HCT116 (cell line): ENCODE results near the gene ZNG1A. TPM values are rescaled to one million over a fixed set of nuclear protein-coding genes. Genes with fewer than 3 reads are reported as not detected.

ENCODE experiments used
- ATAC-seq: fragments of 200-7000 bp; cut with Tn5 transposase; 2 replicates; pipeline ENCODE4 v1.9.1; 2020; ENCODE audit warnings: mild to moderate bottlenecking, moderate library complexity
- BruUV-seq: library from RNA; stranded (reverse); fragments of 400-500 nt; replicated peaks from 2 replicates; lab custom pipeline; 2021; lab: Mats Ljungman, UMichigan
- CTCF ChIA-PET: fragments of 300-600 bp; sonication (Branson Sonifier 250); formaldehyde crosslinking; loops from one replicate; lab custom pipeline; 2021; ENCODE audit warnings: antibody characterized with exemption; lab: Charles Lee
- POLR2A ChIA-PET: fragments of 300-600, 350-600 bp; sonication (Branson Sonifier 250); formaldehyde crosslinking; loops from one replicate; lab custom pipeline; 2021; ENCODE audit warnings: antibody characterized with exemption; lab: Charles Lee
- RAD21 ChIA-PET, 2 experiments: fragments of 300-600 bp; sonication (Branson Sonifier 250); formaldehyde crosslinking; loops; one replicate each; lab custom pipeline; 2023; ENCODE audit warnings: low total read pairs in 2 of 2; ENCODE audit not compliant: uncharacterized antibody in 2 of 2, unreplicated experiment in 2 of 2, low non-redundant PET in 1 of 2; lab: Charles Lee
- DNase-seq: peaks from one replicate; pipeline ENCODE4 v3.0.0-alpha.2; 2010; ENCODE audit warnings: low read depth, low spot score
- H2AFZ ChIP-seq: fragments of 200-600 bp; shearing (Covaris generic), sonication (generic); 2 replicates; pipeline ENCODE4 v1.6.1; 2017; ENCODE audit warnings: low read depth, mixed run types, mixed read lengths, antibody characterized with exemption, low read length; ENCODE audit not compliant: poor library complexity, severe bottlenecking
- H3K27ac ChIP-seq: 2 replicates; pipeline ENCODE4 v1.5.1; 2012; ENCODE audit warnings: low read depth, low read length
- H3K27me3 ChIP-seq: fragments of 200-600 bp; sonication (generic); 2 replicates; pipeline ENCODE4 v1.6.1; 2016; ENCODE audit warnings: mixed run types, low read length, mixed read lengths; ENCODE audit not compliant: insufficient read depth
- H3K36me3 ChIP-seq, 2 experiments: fragments of 200-500 bp in 1 of 2; fragments of 200-600 bp in 1 of 2; sonication (Bioruptor generic) in 1 of 2; sonication (generic) in 1 of 2; 2 replicates each; pipeline versions ENCODE4 v1.5.1 to v1.6.1; 2014 to 2016; ENCODE audit warnings: low read length in 2 of 2, inconsistent platforms in 1 of 2, mixed read lengths in 1 of 2, mixed run types in 1 of 2; ENCODE audit not compliant: insufficient read depth in 2 of 2, control insufficient read depth in 1 of 2
- H3K4me1 ChIP-seq, 2 experiments: fragments of 200-600 bp in 1 of 2; sonication (generic) in 1 of 2; 2 replicates each; pipeline versions ENCODE4 v1.5.1 to v1.6.1; 2012 to 2017; ENCODE audit warnings: low read length in 2 of 2, inconsistent platforms in 1 of 2, mild to moderate bottlenecking in 1 of 2, mixed read lengths in 1 of 2, mixed run types in 1 of 2, moderate library complexity in 1 of 2; ENCODE audit not compliant: insufficient read depth in 2 of 2, control insufficient read depth in 1 of 2
- H3K4me2 ChIP-seq: fragments of 200-600 bp; sonication (generic); 2 replicates; pipeline ENCODE4 v1.6.1; 2017; ENCODE audit warnings: mixed run types, low read length, mixed read lengths
- H3K4me3 ChIP-seq, 2 experiments: fragments of 200-600 bp in 1 of 2; sonication (generic) in 1 of 2; replicated peaks in 1 of 2; 2 replicates each; pipeline ENCODE4 v1.5.1; 2011 to 2016; ENCODE audit warnings: low read length in 2 of 2, control low read depth in 1 of 2, low read depth in 1 of 2, mild to moderate bottlenecking in 1 of 2, mixed read lengths in 1 of 2, mixed run types in 1 of 2
- H3K79me2 ChIP-seq: fragments of 200-600 bp; sonication (generic); 2 replicates; pipeline ENCODE4 v1.6.1; 2017; ENCODE audit warnings: mild to moderate bottlenecking, mixed run types, low read length, moderate library complexity, mixed read lengths; ENCODE audit not compliant: insufficient read depth
- H3K9ac ChIP-seq: fragments of 200-600 bp; sonication (generic); 2 replicates; pipeline ENCODE4 v1.6.1; 2016; ENCODE audit warnings: low read length, mixed read lengths
- H3K9me2 ChIP-seq: fragments of 200-600 bp; sonication (generic), shearing (Covaris generic); 2 replicates; pipeline ENCODE4 v1.6.1; 2017; ENCODE audit warnings: mixed run types, mild to moderate bottlenecking, moderate library complexity; ENCODE audit not compliant: insufficient read depth
- H3K9me3 ChIP-seq, 2 experiments: fragments of 200-500 bp in 1 of 2; fragments of 200-600 bp in 1 of 2; sonication (Bioruptor generic) in 1 of 2; sonication (generic) in 1 of 2; 2 replicates each; pipeline ENCODE4 v1.6.1; 2014 to 2017; ENCODE audit warnings: low read length in 2 of 2, mixed read lengths in 2 of 2, inconsistent platforms in 1 of 2, low read depth in 1 of 2, mild to moderate bottlenecking in 1 of 2, mixed run types in 1 of 2, moderate library complexity in 1 of 2; ENCODE audit not compliant: control insufficient read depth in 1 of 2, insufficient read depth in 1 of 2
- H4K20me1 ChIP-seq: fragments of 200-600 bp; sonication (generic), shearing (Covaris generic); 2 replicates; pipeline ENCODE4 v1.6.1; 2017; ENCODE audit warnings: mixed run types, mild to moderate bottlenecking, moderate library complexity; ENCODE audit not compliant: insufficient read depth
- ATF3 ChIP-seq: IDR thresholded peaks from 2 replicates; pipeline ENCODE4 v1.6.1; 2012
- CBX3 ChIP-seq: IDR thresholded peaks from 2 replicates; pipeline ENCODE4 v1.6.1; 2012; ENCODE audit warnings: low read depth
- CEBPB ChIP-seq: IDR thresholded peaks from 2 replicates; pipeline ENCODE4 v1.6.1; 2012; ENCODE audit warnings: low read depth
- CTCF ChIP-seq, 3 experiments: fragments of 200-600 bp in 1 of 3; sonication (generic) in 1 of 3; IDR thresholded peaks in 2 of 3; conservative IDR thresholded peaks in 1 of 3; 2 replicates each; pipeline ENCODE4 v1.5.1; 2012 to 2017; ENCODE audit warnings: low read depth in 2 of 3, low read length in 2 of 3, antibody characterized with exemption in 1 of 3, borderline replicate concordance in 1 of 3, control low read depth in 1 of 3, mild to moderate bottlenecking in 1 of 3, mixed read lengths in 1 of 3, mixed run types in 1 of 3, moderate library complexity in 1 of 3; ENCODE audit not compliant: insufficient read depth in 1 of 3
- EGR1 ChIP-seq: IDR thresholded peaks from 2 replicates; pipeline ENCODE4 v1.6.1; 2012; ENCODE audit warnings: low read depth
- ELF1 ChIP-seq: IDR thresholded peaks from 2 replicates; pipeline ENCODE4 v1.6.1; 2012; ENCODE audit warnings: low read depth, borderline replicate concordance
- EZH2 ChIP-seq: fragments of 200-600 bp; sonication (generic); IDR thresholded peaks from 2 replicates; pipeline ENCODE4 v1.6.1; 2017; ENCODE audit warnings: antibody characterized with exemption, mixed run types
- FOSL1 ChIP-seq: IDR thresholded peaks from 2 replicates; pipeline ENCODE4 v1.6.1; 2012; ENCODE audit warnings: low read depth
- JUND ChIP-seq: IDR thresholded peaks from 2 replicates; pipeline ENCODE4 v1.6.1; 2012
- MAX ChIP-seq: IDR thresholded peaks from 2 replicates; pipeline ENCODE4 v1.6.1; 2012
- POLR2A ChIP-seq: IDR thresholded peaks from 2 replicates; pipeline ENCODE4 v1.7.0; 2011; ENCODE audit warnings: borderline replicate concordance; ENCODE audit not compliant: insufficient read depth, insufficient read length; ENCODE audit errors: extremely low read depth
- POLR2AphosphoS5 ChIP-seq: IDR thresholded peaks from 2 replicates; pipeline ENCODE4 v1.6.1; 2011; ENCODE audit warnings: mild to moderate bottlenecking, low read depth, low read length, moderate library complexity
- SIN3A ChIP-seq: IDR thresholded peaks from 2 replicates; pipeline ENCODE4 v1.6.1; 2012; ENCODE audit warnings: low read depth
- SRF ChIP-seq: IDR thresholded peaks from 2 replicates; pipeline ENCODE4 v1.6.1; 2012; ENCODE audit warnings: low read depth
- TCF7L2 ChIP-seq: IDR thresholded peaks from 2 replicates; pipeline ENCODE4 v1.7.0; 2011; ENCODE audit warnings: borderline replicate concordance, inconsistent platforms; ENCODE audit not compliant: insufficient read depth, insufficient read length; ENCODE audit errors: extremely low read depth
- ZBTB33 ChIP-seq: IDR thresholded peaks from 2 replicates; pipeline ENCODE4 v1.6.1; 2011; ENCODE audit warnings: mild to moderate bottlenecking, low read length, moderate library complexity; ENCODE audit not compliant: insufficient replicate concordance; ENCODE audit errors: extremely low read depth
- ZFX ChIP-seq: fragments of 450-650 bp; IDR thresholded peaks from 2 replicates; pipeline ENCODE4 v1.6.1; 2017
- ZNF274 ChIP-seq: fragments of 200-500 bp; sonication (Bioruptor generic); IDR thresholded peaks from 2 replicates; pipeline ENCODE4 v1.6.1; 2014; ENCODE audit warnings: mild to moderate bottlenecking, low read depth, low read length, inconsistent platforms
- intact Hi-C: fragments of 100-400 bp; cut with micrococcal nuclease; formaldehyde crosslinking; loops from 2 replicates; pipeline ENCODE4 v1.10.0; 2022
- total RNA-seq: library from RNA; stranded (reverse); gene quantifications from one replicate; pipeline ENCODE4 v1.2.1, GENCODE V29; 2021; ENCODE audit not compliant: unreplicated experiment

ZNG1A gene
- total RNA-seq, 1 experiment from 2014 or later = 48.5 TPM

- no peak for ATAC-seq
These were observed 38.0 kb upstream of the ZNG1A start for GRCh38 chr9:216866-217265.

More at GRCh38 chr9:216866-217265, 38.0 kb upstream of the ZNG1A start:
- DNase-seq = no peak
- ChIA-PET RAD21 (no interaction called here), CTCF (no interaction called here), POLR2A (no interaction called here)
- Histone ChIP-seq H3K4me1 (peaks cover 0 to 7% of the 10 kb centered on the region in 2 experiments; a peak in 1 of 4 replicates), H3K4me3 (no peak overlapping the region), H3K27me3 (no peaks in the 10 kb centered on the region), H3K79me2 (no peaks in the 10 kb centered on the region), H3K4me2 (no peak overlapping the region), H3K27ac (no peak overlapping the region), H3K9ac (no peak overlapping the region), H3K9me2 (no peaks in the 10 kb centered on the region), H3K36me3 (no peaks in the 10 kb centered on the region), H4K20me1 (no peaks in the 10 kb centered on the region), H3K9me3 (no peaks in the 10 kb centered on the region), H2AFZ (no peak overlapping the region)
- TF ChIP-seq CEBPB = no peak
- TF ChIP-seq POLR2AphosphoS5 = no peak
- TF ChIP-seq ZFX = no peak
- TF ChIP-seq ZBTB33 = no peak
- no peak for TF ChIP-seq EGR1
- TF ChIP-seq TCF7L2 = no peak
- no peak for TF ChIP-seq ATF3
- TF ChIP-seq CBX3 = no peak
- TF ChIP-seq FOSL1 = no peak
- TF ChIP-seq CTCF (IDR thresholded peaks at IDR 0.05 in 2 of 3, conservative IDR thresholded peaks at IDR 0.05 in 1 of 3; ENCODE audit: borderline replicate concordance in 1 of 3, insufficient read depth in 1 of 3, low read depth in 2 of 3, low read length in 2 of 3) = no peak
- TF ChIP-seq JUND = no peak
- no peak for TF ChIP-seq MAX
- no peak for TF ChIP-seq ELF1
- TF ChIP-seq SRF = no peak
- TF ChIP-seq SIN3A = no peak
- TF ChIP-seq EZH2 = no peak
- no peak for TF ChIP-seq ZNF274
- TF ChIP-seq POLR2A = no peak
- BruUV-seq = no TSS peak
- intact Hi-C loops = no loop called here
